ENCODE results near the gene PALLD.

- no peak for TF ChIP-seq CTCF (IDR thresholded peaks at IDR 0.05)
- TF ChIP-seq POLR2A (IDR thresholded peaks at IDR 0.05): no peak
Observed at GRCh38 chr4:168859100-168859499, 362.2 kb downstream of the PALLD start.

Measured in right lobe of liver (tissue), 4 donors.